ENCODE results near the gene ARHGEF26.

The ARHGEF26 gene

GRCh38 chr3:154195620-154196356, 74.6 kb downstream of the ARHGEF26 start:
- in situ Hi-C loops (cut with MboI; ENCODE audit: low sequenced_read_pairs), result no loop called here

GRCh38 chr3:154197751-154198150, 76.6 kb downstream of the ARHGEF26 start:
- in situ Hi-C loops (cut with MboI; ENCODE audit: low sequenced_read_pairs), result no loop called here

- in situ Hi-C loops (cut with MboI; ENCODE audit: low sequenced_read_pairs), result no loop called here
These were observed 88.3 kb downstream of the ARHGEF26 start for GRCh38 chr3:154209499-154209898.

GRCh38 chr3:154210986-154211385, 89.8 kb downstream of the ARHGEF26 start:
- in situ Hi-C loops (cut with MboI; ENCODE audit: low sequenced_read_pairs), result no loop called here

- in situ Hi-C loops (cut with MboI; ENCODE audit: low sequenced_read_pairs), result no loop called here
These were observed 93.1 kb downstream of the ARHGEF26 start for GRCh38 chr3:154214306-154214705.

GRCh38 chr3:154217671-154218070, 96.5 kb downstream of the ARHGEF26 start:
- in situ Hi-C loops (cut with MboI; ENCODE audit: low sequenced_read_pairs), result no loop called here

GRCh38 chr3:154218728-154219127, 97.5 kb downstream of the ARHGEF26 start:
- in situ Hi-C loops (cut with MboI; ENCODE audit: low sequenced_read_pairs), result no loop called here

GRCh38 chr3:154220462-154220861, 99.3 kb downstream of the ARHGEF26 start:
- in situ Hi-C loops (cut with MboI; ENCODE audit: low sequenced_read_pairs), result no loop called here

- in situ Hi-C loops (cut with MboI; ENCODE audit: low sequenced_read_pairs), result no loop called here
These were observed 102.3 kb downstream of the ARHGEF26 start for GRCh38 chr3:154223519-154223918.

GRCh38 chr3:154224366-154224765, 103.2 kb downstream of the ARHGEF26 start:
- in situ Hi-C loops (cut with MboI; ENCODE audit: low sequenced_read_pairs), result no loop called here

- in situ Hi-C loops (cut with MboI; ENCODE audit: low sequenced_read_pairs), result no loop called here
These were observed 103.7 kb downstream of the ARHGEF26 start for GRCh38 chr3:154224866-154225265.

- in situ Hi-C loops (cut with MboI; ENCODE audit: low sequenced_read_pairs), result no loop called here
These were observed 104.3 kb downstream of the ARHGEF26 start for GRCh38 chr3:154225536-154225935.

GRCh38 chr3:154227531-154227930, 106.3 kb downstream of the ARHGEF26 start:
- in situ Hi-C loops (cut with MboI; ENCODE audit: low sequenced_read_pairs), result no loop called here

GRCh38 chr3:154228561-154229216, 107.5 kb downstream of the ARHGEF26 start:
- in situ Hi-C loops (cut with MboI; ENCODE audit: low sequenced_read_pairs), result no loop called here

- in situ Hi-C loops (cut with MboI; ENCODE audit: low sequenced_read_pairs), result no loop called here
These were observed 108.0 kb downstream of the ARHGEF26 start for GRCh38 chr3:154229217-154229590.

- in situ Hi-C loops (cut with MboI; ENCODE audit: low sequenced_read_pairs), result no loop called here
These were observed 114.1 kb downstream of the ARHGEF26 start for GRCh38 chr3:154235330-154235729.

GRCh38 chr3:154236331-154236730, 115.1 kb downstream of the ARHGEF26 start:
- in situ Hi-C loops (cut with MboI; ENCODE audit: low sequenced_read_pairs), result no loop called here

GRCh38 chr3:154240235-154240634, 119.0 kb downstream of the ARHGEF26 start:
- in situ Hi-C loops (cut with MboI; ENCODE audit: low sequenced_read_pairs), result no loop called here

GRCh38 chr3:154241496-154241895, 120.3 kb downstream of the ARHGEF26 start:
- in situ Hi-C loops (cut with MboI; ENCODE audit: low sequenced_read_pairs), result no loop called here

GRCh38 chr3:154242766-154243165, 121.6 kb downstream of the ARHGEF26 start:
- in situ Hi-C loops (cut with MboI; ENCODE audit: low sequenced_read_pairs), result no loop called here

- in situ Hi-C loops (cut with MboI; ENCODE audit: low sequenced_read_pairs), result no loop called here
These were observed 122.2 kb downstream of the ARHGEF26 start for GRCh38 chr3:154243353-154243752.

- in situ Hi-C loops (cut with MboI; ENCODE audit: low sequenced_read_pairs), result no loop called here
These were observed 123.5 kb downstream of the ARHGEF26 start for GRCh38 chr3:154244644-154245043.
